Measurements from ENCODE around the gene SCN2B. TPM values are rescaled to one million over a fixed set of nuclear protein-coding genes. Genes with fewer than 3 reads are reported as not detected.

The SCN2B gene
- total RNA-seq, 1 donor from 2014 or later: 0.04 TPM

DNA sequence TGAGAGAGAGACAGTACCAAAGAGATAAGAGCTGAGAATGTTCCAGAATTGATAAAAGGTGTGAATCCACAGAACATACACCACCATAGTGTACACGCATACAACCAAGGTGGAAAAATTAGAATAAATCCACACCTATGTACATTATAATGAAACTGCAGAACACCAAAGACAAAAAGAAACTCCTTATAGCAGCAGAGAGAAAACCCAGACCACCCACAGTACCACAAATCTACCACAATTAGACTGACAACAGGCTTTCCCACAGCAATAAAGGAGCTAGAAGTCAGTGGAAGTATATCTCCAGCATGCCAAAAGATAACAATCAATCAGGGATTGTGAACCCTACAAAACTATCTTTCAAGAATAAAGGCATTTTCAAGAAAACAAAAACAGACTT lies 55.6 kb downstream of the SCN2B start:
- Histone ChIP-seq H3K36me3 (ENCODE audit: control insufficient read depth, insufficient read depth, low read length) (no peaks in the 10 kb centered on the region), H3K4me3 (ENCODE audit: low read depth, low read length) (no peak overlapping the region), H3K27me3 (ENCODE audit: control insufficient read depth, insufficient read depth, low read length) (peaks cover 12% of the 10 kb centered on the region)
- DNase-seq (ENCODE audit: low read depth): no peak
- TF ChIP-seq, protein P1, sequence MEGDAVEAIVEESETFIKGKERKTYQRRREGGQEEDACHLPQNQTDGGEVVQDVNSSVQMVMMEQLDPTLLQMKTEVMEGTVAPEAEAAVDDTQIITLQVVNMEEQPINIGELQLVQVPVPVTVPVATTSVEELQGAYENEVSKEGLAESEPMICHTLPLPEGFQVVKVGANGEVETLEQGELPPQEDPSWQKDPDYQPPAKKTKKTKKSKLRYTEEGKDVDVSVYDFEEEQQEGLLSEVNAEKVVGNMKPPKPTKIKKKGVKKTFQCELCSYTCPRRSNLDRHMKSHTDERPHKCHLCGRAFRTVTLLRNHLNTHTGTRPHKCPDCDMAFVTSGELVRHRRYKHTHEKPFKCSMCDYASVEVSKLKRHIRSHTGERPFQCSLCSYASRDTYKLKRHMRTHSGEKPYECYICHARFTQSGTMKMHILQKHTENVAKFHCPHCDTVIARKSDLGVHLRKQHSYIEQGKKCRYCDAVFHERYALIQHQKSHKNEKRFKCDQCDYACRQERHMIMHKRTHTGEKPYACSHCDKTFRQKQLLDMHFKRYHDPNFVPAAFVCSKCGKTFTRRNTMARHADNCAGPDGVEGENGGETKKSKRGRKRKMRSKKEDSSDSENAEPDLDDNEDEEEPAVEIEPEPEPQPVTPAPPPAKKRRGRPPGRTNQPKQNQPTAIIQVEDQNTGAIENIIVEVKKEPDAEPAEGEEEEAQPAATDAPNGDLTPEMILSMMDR (IDR thresholded peaks at IDR 0.05; ENCODE audit: insufficient read depth, low read length, poor library complexity, severe bottlenecking): no peak

DNA sequence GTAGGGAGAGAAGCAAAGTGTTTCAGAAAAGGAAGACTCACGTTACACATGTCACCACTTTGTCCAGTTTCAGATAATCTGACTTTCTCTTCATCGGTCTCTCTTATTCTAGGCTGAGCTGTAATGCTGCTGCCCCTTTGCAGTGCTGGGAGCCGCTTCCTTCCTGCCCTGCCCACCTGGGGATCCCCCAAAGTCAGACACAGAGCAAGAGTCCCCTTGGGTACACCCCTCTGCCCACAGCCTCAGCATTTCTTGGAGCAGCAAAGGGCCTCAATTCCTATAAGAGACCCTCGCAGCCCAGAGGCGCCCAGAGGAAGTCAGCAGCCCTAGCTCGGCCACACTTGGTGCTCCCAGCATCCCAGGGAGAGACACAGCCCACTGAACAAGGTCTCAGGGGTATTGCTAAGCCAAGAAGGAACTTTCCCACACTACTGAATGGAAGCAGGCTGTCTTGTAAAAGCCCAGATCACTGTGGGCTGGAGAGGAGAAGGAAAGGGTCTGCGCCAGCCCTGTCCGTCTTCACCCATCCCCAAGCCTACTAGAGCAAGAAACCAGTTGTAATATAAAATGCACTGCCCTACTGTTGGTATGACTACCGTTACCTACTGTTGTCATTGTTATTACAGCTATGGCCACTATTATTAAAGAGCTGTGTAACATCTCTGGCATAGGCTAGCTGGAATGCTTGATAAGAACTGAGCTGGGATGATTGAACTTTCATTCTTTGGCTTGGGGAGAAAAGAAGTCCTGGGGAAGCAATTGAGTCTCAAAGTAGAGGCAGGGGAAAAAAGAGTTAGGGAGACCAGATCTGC lies 58.4 kb downstream of the SCN2B start:
- Histone ChIP-seq H3K27me3 (ENCODE audit: control insufficient read depth, insufficient read depth, low read length) (peaks cover 12% of the 10 kb centered on the region), H3K4me3 (ENCODE audit: low read depth, low read length) (no peak overlapping the region), H3K36me3 (ENCODE audit: control insufficient read depth, insufficient read depth, low read length) (no peaks in the 10 kb centered on the region)
- TF ChIP-seq, protein P1 (IDR thresholded peaks at IDR 0.05; ENCODE audit: insufficient read depth, low read length, poor library complexity, severe bottlenecking): no peak
- no peak for DNase-seq (ENCODE audit: low read depth)

DNA sequence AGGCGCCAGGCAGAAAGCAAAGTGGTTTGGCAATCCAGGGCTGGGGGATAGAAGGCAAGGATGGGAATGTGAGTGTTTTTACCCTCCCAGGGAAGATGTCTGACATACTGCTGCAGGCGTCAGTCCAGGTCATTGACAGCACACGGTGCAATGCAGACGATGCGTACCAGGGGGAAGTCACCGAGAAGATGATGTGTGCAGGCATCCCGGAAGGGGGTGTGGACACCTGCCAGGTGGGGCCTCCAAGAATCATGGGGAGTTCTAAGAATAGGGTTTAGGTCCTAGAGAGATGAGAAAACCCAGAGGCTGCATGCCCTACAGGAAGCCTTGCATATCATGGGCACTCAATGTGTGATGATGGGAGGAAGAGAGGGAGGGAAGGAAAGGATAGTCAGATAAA lies 61.4 kb downstream of the SCN2B start:
- no peak for DNase-seq (ENCODE audit: low read depth)
- Histone ChIP-seq H3K36me3 (ENCODE audit: control insufficient read depth, insufficient read depth, low read length) (no peaks in the 10 kb centered on the region), H3K27me3 (ENCODE audit: control insufficient read depth, insufficient read depth, low read length) (peaks cover 12% of the 10 kb centered on the region), H3K4me3 (ENCODE audit: low read depth, low read length) (no peak overlapping the region)
- TF ChIP-seq, protein P1 (IDR thresholded peaks at IDR 0.05; ENCODE audit: insufficient read depth, low read length, poor library complexity, severe bottlenecking): no peak

DNA sequence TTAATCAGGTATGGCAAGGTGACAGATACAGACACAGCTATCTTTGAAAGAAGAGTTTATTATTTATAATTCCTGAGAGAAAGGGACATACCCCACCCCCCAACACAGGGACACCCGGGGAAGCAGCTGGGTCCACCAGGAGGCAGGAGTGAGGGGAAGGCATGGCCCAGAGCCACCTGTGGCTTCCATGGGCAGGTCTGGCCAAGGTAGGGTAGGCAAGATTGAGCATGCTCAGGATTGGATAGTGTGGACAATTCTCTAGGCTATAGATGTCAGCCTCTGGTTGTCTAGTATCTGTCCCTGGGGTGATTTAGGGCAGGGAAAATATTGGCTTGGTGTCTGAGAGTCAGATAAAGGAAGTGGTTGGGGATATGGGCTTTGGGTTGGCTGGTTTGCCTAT lies 62.2 kb downstream of the SCN2B start:
- TF ChIP-seq, protein P1 (IDR thresholded peaks at IDR 0.05; ENCODE audit: insufficient read depth, low read length, poor library complexity, severe bottlenecking): no peak
- no peak for DNase-seq (ENCODE audit: low read depth)
- Histone ChIP-seq H3K27me3 (ENCODE audit: control insufficient read depth, insufficient read depth, low read length) (peaks cover 12% of the 10 kb centered on the region), H3K4me3 (ENCODE audit: low read depth, low read length) (no peak overlapping the region), H3K36me3 (ENCODE audit: control insufficient read depth, insufficient read depth, low read length) (no peaks in the 10 kb centered on the region)

DNA sequence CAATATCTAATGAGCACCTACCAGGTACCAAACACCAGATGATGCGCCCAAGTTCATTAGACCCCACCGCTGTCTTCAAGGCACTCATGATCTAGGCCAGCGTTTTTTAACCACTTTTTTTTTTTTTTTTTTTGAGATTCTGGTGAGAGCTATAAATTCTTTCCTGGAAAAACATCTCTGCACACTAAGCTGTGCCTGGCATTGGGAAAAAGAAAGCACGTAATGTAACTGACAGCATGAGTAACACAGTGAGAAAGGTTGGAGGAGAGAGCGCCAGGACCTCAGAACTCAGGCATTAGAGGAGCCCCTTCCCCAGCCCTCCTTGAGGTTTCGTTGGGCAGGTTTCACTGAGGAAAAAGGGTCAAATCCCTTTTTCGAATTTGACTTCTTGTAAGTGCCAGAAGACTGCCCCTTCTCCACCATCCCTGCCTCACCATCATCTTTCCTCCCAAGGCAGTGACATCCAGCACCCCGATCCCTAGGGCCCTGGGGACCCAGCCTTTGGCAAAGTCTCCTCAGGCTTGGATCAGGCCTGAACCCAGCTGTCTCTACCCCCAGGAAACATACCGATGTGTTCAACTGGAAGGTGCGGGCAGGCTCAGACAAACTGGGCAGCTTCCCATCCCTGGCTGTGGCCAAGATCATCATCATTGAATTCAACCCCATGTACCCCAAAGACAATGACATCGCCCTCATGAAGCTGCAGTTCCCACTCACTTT lies 63.6 kb downstream of the SCN2B start:
- TF ChIP-seq, protein P1 (IDR thresholded peaks at IDR 0.05; ENCODE audit: insufficient read depth, low read length, poor library complexity, severe bottlenecking): no peak
- peaks cover 5% of the 10 kb centered on the region for H3K27me3 ChIP-seq (ENCODE audit: control insufficient read depth, insufficient read depth, low read length)
- DNase-seq (ENCODE audit: low read depth): no peak
- H3K4me3 ChIP-seq (ENCODE audit: low read depth, low read length): no peak overlapping the region
- no peaks in the 10 kb centered on the region for H3K36me3 ChIP-seq (ENCODE audit: control insufficient read depth, insufficient read depth, low read length)

Other genes starting within 250 kb of the SCN2B start
- gene TMPRSS13, start 247.2 kb downstream of the SCN2B start, total RNA-seq: 1.6 TPM in 1 of 2 replicates, not detected in the other
- gene IL10RA, start 190.2 kb downstream of the SCN2B start, total RNA-seq: 0.25 and 0.55 TPM in 2 replicates
- 16.8 TPM in 2 replicates for gene TMPRSS4, start 99.6 kb downstream of the SCN2B start, total RNA-seq
- not detected in 2 replicates for gene SMIM35, start 89.7 kb downstream of the SCN2B start, total RNA-seq
- 0.41 and 0.79 TPM in 2 replicates for gene SCN4B, start 23.8 kb downstream of the SCN2B start, total RNA-seq
- gene JAML, start 48.4 kb upstream of the SCN2B start, total RNA-seq: 2.5 TPM in 1 of 2 replicates, not detected in the other
- gene MPZL3, start 75.7 kb upstream of the SCN2B start, total RNA-seq: 7.9 and 9.4 TPM in 2 replicates
- 12.1 and 13.1 TPM in 2 replicates for gene MPZL2, start 87.7 kb upstream of the SCN2B start, total RNA-seq
- not detected in 2 replicates for gene CD3E, start 128.1 kb upstream of the SCN2B start, total RNA-seq
- not detected in 2 replicates for gene CD3D, start 166.1 kb upstream of the SCN2B start, total RNA-seq
- not detected in 2 replicates for gene CD3G, start 167.7 kb upstream of the SCN2B start, total RNA-seq
- 45.0 and 49.3 TPM in 2 replicates for gene UBE4A, start 183.0 kb upstream of the SCN2B start, total RNA-seq
- gene ATP5MG, start 225.0 kb upstream of the SCN2B start, total RNA-seq: 52.6 and 52.7 TPM in 2 replicates

All from kidney epithelial cell (primary cell).